ENCODE measurements around the gene RNF208.

Gene RNF208

GRCh38 chr9:137228506-137228967, 6.5 kb upstream of the RNF208 start:
- no peak for DNase-seq (ENCODE audit: low read depth in 3 of 3, low spot score in 1 of 3)

GRCh38 chr9:137227853-137228505, 5.9 kb upstream of the RNF208 start:
- DNase-seq (ENCODE audit: low read depth in 3 of 3, low spot score in 1 of 3): no peak

- DNase-seq (ENCODE audit: low read depth in 3 of 3, low spot score in 1 of 3): peak; percentile 57 to 70 (median 64)
These were observed 5.2 kb upstream of the RNF208 start, which contains the start of gene RNF224 for GRCh38 chr9:137227054-137227852. RNF224 (plus strand) TSS chr9:137227502; CDS start chr9:137228336, 834 bp downstream.

GRCh38 chr9:137226338-137227053, 4.5 kb upstream of the RNF208 start:
- DNase-seq (ENCODE audit: low read depth in 3 of 3, low spot score in 1 of 3): no peak

GRCh38 chr9:137225699-137226331, 3.8 kb upstream of the RNF208 start:
- DNase-seq (ENCODE audit: low read depth in 3 of 3, low spot score in 1 of 3): no peak

GRCh38 chr9:137224830-137225694, 3.0 kb upstream of the RNF208 start, which contains the start of gene CYSRT1:
CYSRT1 (plus strand) TSS chr9:137225174; CDS start chr9:137225622, 448 bp downstream.
- DNase-seq (ENCODE audit: low read depth in 3 of 3, low spot score in 1 of 3): no peak

- peak; percentile 97 to 99 (median 97) for DNase-seq (ENCODE audit: low read depth in 3 of 3, low spot score in 1 of 3)
These were observed 1.3 kb upstream of the RNF208 start for GRCh38 chr9:137223078-137223970.

GRCh38 chr9:137221506-137222111, 431 bp downstream of the RNF208 start:
- DNase-seq (ENCODE audit: low read depth in 3 of 3, low spot score in 1 of 3): no peak

- DNase-seq (ENCODE audit: low read depth in 3 of 3, low spot score in 1 of 3): no peak
These were observed 940 bp downstream of the RNF208 start for GRCh38 chr9:137221095-137221505.

GRCh38 chr9:137220317-137221094, 1.5 kb downstream of the RNF208 start:
- no peak for DNase-seq (ENCODE audit: low read depth in 3 of 3, low spot score in 1 of 3)

GRCh38 chr9:137219757-137220316, 2.2 kb downstream of the RNF208 start:
- DNase-seq (ENCODE audit: low read depth in 3 of 3, low spot score in 1 of 3): no peak

- DNase-seq (ENCODE audit: low read depth in 3 of 3, low spot score in 1 of 3): no peak
These were observed 3.2 kb downstream of the RNF208 start for GRCh38 chr9:137218754-137219271.

GRCh38 chr9:137218212-137218753, 3.8 kb downstream of the RNF208 start:
- no peak for DNase-seq (ENCODE audit: low read depth in 3 of 3, low spot score in 1 of 3)

GRCh38 chr9:137217276-137218211, 4.5 kb downstream of the RNF208 start:
- DNase-seq (ENCODE audit: low read depth in 3 of 3, low spot score in 1 of 3): no peak

GRCh38 chr9:137216188-137216965, 5.7 kb downstream of the RNF208 start:
- DNase-seq (ENCODE audit: low read depth in 3 of 3, low spot score in 1 of 3): no peak

Data from stimulated activated CD4-positive, alpha-beta T cell treated with anti-CD3 and anti-CD28 coated beads, TNF-alpha, amount 100 ng/mL, for 1 hour (primary cell).